Panc1 (cell line): Measurements from ENCODE around the gene KRT76. TPM values are rescaled to one million over a fixed set of nuclear protein-coding genes. Genes with fewer than 3 reads are reported as not detected.
A peak's percentile ranks its signal among the peaks of the same experiment; 100 is the strongest.

Experiments
- ATAC-seq: fragments of 200-7000 bp; cut with Tn5 transposase; 2 replicates; pipeline ENCODE4 v1.9.1; 2020; ENCODE audit warnings: mild to moderate bottlenecking, moderate library complexity
- BruUV-seq: library from RNA; stranded (reverse); fragments of 400-500 nt; replicated peaks from 2 replicates; lab custom pipeline; 2021; lab: Mats Ljungman, UMichigan
- CTCF ChIA-PET: fragments of 300-600 bp; sonication (Branson Sonifier 250); formaldehyde crosslinking; loops from one replicate; lab custom pipeline; 2022; ENCODE audit warnings: antibody characterized with exemption; lab: Charles Lee
- POLR2A ChIA-PET: fragments of 300-600 bp; sonication (Branson Sonifier 250); formaldehyde crosslinking; loops from one replicate; lab custom pipeline; 2022; ENCODE audit warnings: antibody characterized with exemption; lab: Charles Lee
- DNase-seq: peaks from one replicate; pipeline ENCODE4 v3.0.0-alpha.2; 2010; ENCODE audit warnings: low read depth, low spot score
- H3K27ac ChIP-seq: 2 replicates; pipeline ENCODE4 v1.5.1; 2011; ENCODE audit warnings: mild to moderate bottlenecking, low read length, inconsistent platforms
- H3K27me3 ChIP-seq: fragments of 200-500 bp; sonication (Bioruptor generic); 2 replicates; pipeline ENCODE4 v1.6.0; 2014; ENCODE audit warnings: low read length, inconsistent platforms; ENCODE audit not compliant: control insufficient read depth, insufficient read depth
- H3K36me3 ChIP-seq: fragments of 200-500 bp; sonication (Bioruptor generic); 2 replicates; pipeline ENCODE4 v1.5.1; 2014; ENCODE audit warnings: inconsistent platforms, mild to moderate bottlenecking, low read length, moderate library complexity; ENCODE audit not compliant: control insufficient read depth, insufficient read depth
- H3K4me1 ChIP-seq: 2 replicates; pipeline ENCODE4 v1.5.1; 2011; ENCODE audit warnings: inconsistent platforms, mild to moderate bottlenecking, low read length, moderate library complexity; ENCODE audit not compliant: control insufficient read depth, insufficient read depth
- H3K4me3 ChIP-seq, 2 experiments: 2 replicates each; pipeline ENCODE4 v1.5.1; 2011 to 2012; ENCODE audit warnings: low read depth in 2 of 2, low read length in 2 of 2, mild to moderate bottlenecking in 2 of 2, inconsistent platforms in 1 of 2, moderate library complexity in 1 of 2
- H3K9me3 ChIP-seq: fragments of 200-500 bp; sonication (Bioruptor generic); 2 replicates; pipeline ENCODE4 v1.5.1; 2014; ENCODE audit warnings: low read depth, mild to moderate bottlenecking, inconsistent platforms, low read length, moderate library complexity; ENCODE audit not compliant: control insufficient read depth, insufficient read depth
- CTCF ChIP-seq: fragments of 450-650 bp; IDR thresholded peaks from 2 replicates; pipeline ENCODE4 v1.5.1; 2017; ENCODE audit warnings: mild to moderate bottlenecking
- POLR2AphosphoS5 ChIP-seq: IDR thresholded peaks from 2 replicates; pipeline ENCODE4 v1.6.1; 2012; ENCODE audit warnings: mild to moderate bottlenecking, low read depth, low read length, moderate library complexity
- SIN3A ChIP-seq: IDR thresholded peaks from 2 replicates; pipeline ENCODE4 v1.6.1; 2012; ENCODE audit warnings: low read depth, mild to moderate bottlenecking, low read length, moderate library complexity, borderline replicate concordance; ENCODE audit not compliant: insufficient read depth
- TCF7L2 ChIP-seq: IDR thresholded peaks from 2 replicates; pipeline ENCODE4 v1.6.1; 2011; ENCODE audit warnings: mild to moderate bottlenecking, low read depth, low read length, inconsistent platforms
- in situ Hi-C: cut with HindIII; loops from 2 replicates; pipeline ENCODE4 v1.10.0; 2016; ENCODE audit warnings: low sequenced_read_pairs, low pct_unique_long_range_greater_than_20kb
- intact Hi-C: fragments of 100-400 bp; cut with micrococcal nuclease; formaldehyde crosslinking; loops from one replicate; pipeline ENCODE4 v1.10.0; 2022; ENCODE audit not compliant: unreplicated experiment
- total RNA-seq: library from RNA; stranded (reverse); gene quantifications from one replicate; pipeline ENCODE4 v1.2.1, GENCODE V29; 2021; ENCODE audit not compliant: unreplicated experiment
- TF ChIP-seq, protein P1 (sequence below), 2 experiments: IDR thresholded peaks; 2 replicates each; pipeline ENCODE4 v1.6.1; 2011 to 2012; ENCODE audit warnings: low read depth in 2 of 2, control low read depth in 1 of 2, low read length in 1 of 2, mild to moderate bottlenecking in 1 of 2, moderate library complexity in 1 of 2; ENCODE audit not compliant: insufficient read depth in 1 of 2

The KRT76 gene
- total RNA-seq, 1 experiment from 2014 or later: not detected

DNA sequence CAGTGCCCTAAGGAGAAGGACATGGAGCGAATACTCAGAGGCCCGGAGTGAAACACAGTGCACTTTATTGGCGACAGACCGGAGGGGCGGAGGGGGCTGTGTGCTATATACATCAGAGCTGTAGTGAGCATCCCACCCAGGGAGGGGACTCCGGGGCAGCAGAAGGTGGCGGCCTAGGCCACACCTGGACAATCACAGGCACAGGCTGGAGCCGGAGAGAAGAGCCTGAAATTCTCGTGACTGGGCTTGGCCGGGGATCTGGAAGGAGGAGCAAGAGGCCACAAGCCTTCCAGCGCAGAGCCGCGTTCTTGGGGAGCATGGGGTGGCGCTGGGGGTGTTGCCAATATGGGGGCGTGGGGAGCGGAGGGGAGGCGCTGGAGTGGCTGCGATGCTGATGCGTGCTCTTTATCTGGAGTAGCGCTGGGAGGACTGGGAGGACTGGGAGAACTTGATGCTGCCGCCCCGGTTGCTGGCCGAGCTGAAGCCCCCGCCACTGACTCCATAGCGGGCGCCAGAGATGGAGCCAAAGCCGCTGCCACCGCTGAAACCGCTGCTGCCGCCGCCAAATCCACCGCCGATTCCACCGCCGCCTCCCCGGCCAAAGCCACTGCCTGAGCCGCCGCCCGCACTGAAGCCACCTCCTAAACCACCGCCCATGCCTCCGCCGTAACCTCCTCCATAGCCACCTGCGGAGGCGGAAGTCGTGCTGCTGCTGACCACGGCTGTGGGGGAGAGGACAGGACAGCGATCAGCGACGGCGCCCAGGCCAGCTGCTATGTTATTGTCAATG, 12.7 kb upstream of the KRT76 start:
- ChIA-PET POLR2A (no interaction called here), CTCF (interaction anchor here (0.7 kb wide), 1 partner anchor 80 kb away, joined by 3 read pairs; no protein-coding TSS in a partner anchor)
- no peak for DNase-seq
- H3K27me3 ChIP-seq: peaks cover 5% of the 10 kb centered on the region
- H3K27ac ChIP-seq: no peak overlapping the region
- H3K9me3 ChIP-seq: no peaks in the 10 kb centered on the region
- no peak overlapping the region for H3K4me3 ChIP-seq
- no peaks in the 10 kb centered on the region for H3K36me3 ChIP-seq
- intact Hi-C loops (no loop called here), in situ Hi-C loops (no loop called here)
- ATAC-seq: peak; percentile 59; the same call in 1 of the 2 replicates
- BruUV-seq: no TSS peak
- no peaks in the 10 kb centered on the region for H3K4me1 ChIP-seq
- TF ChIP-seq SIN3A: no peak
- no peak for TF ChIP-seq POLR2AphosphoS5
- no peak for TF ChIP-seq CTCF
- no peak for TF ChIP-seq TCF7L2
- TF ChIP-seq, protein P1, sequence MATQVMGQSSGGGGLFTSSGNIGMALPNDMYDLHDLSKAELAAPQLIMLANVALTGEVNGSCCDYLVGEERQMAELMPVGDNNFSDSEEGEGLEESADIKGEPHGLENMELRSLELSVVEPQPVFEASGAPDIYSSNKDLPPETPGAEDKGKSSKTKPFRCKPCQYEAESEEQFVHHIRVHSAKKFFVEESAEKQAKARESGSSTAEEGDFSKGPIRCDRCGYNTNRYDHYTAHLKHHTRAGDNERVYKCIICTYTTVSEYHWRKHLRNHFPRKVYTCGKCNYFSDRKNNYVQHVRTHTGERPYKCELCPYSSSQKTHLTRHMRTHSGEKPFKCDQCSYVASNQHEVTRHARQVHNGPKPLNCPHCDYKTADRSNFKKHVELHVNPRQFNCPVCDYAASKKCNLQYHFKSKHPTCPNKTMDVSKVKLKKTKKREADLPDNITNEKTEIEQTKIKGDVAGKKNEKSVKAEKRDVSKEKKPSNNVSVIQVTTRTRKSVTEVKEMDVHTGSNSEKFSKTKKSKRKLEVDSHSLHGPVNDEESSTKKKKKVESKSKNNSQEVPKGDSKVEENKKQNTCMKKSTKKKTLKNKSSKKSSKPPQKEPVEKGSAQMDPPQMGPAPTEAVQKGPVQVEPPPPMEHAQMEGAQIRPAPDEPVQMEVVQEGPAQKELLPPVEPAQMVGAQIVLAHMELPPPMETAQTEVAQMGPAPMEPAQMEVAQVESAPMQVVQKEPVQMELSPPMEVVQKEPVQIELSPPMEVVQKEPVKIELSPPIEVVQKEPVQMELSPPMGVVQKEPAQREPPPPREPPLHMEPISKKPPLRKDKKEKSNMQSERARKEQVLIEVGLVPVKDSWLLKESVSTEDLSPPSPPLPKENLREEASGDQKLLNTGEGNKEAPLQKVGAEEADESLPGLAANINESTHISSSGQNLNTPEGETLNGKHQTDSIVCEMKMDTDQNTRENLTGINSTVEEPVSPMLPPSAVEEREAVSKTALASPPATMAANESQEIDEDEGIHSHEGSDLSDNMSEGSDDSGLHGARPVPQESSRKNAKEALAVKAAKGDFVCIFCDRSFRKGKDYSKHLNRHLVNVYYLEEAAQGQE (IDR thresholded peaks at IDR 0.05; ENCODE audit: insufficient read depth in 1 of 2, low read depth in 2 of 2, low read length in 1 of 2): no peak

DNA sequence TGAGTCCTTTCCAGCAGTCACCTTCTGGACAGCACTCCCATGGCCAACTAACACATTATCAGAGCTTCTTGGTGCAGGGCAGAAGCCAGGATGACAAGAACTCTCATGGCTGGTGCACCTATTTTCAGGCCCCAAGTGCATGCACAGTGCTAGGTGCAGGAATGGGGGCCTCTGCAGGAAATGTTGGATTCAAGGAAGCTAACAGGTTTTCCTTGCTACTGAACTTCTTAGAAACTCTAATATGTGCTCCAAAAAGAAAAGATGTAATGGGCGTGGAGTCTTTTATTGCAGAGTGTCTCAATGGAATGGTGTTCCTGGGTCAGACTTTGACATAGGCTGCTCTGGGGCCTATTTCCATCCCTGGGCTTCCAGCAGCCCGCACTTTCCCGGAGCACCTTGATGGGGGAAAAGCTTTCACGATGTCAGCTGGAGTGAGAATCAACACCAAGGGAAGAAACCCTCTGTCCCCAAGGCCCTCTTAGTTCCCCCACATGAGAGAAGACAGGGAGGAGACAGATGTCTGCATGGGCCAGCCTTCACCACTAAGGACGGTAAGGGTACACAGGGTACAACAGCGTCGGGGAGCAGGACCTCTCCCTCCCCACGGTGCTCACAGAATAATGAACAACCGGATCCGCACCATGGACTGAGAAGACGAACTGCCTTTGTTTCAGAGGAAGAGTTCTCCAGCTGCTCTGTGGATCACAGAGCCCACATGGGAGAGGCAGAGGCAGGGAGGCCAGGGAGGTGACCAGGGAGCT, 11.9 kb upstream of the KRT76 start:
- Histone ChIP-seq H3K27me3 (peaks cover 7% of the 10 kb centered on the region), H3K9me3 (no peaks in the 10 kb centered on the region), H3K36me3 (no peaks in the 10 kb centered on the region), H3K4me3 (no peak overlapping the region), H3K4me1 (no peaks in the 10 kb centered on the region), H3K27ac (no peak overlapping the region)
- in situ Hi-C loops: no loop called here
- CTCF ChIA-PET: interaction anchor here (0.5 to 0.7 kb wide), 3 partner anchors 81 to 209 kb away, joined by 3 to 5 read pairs (median 3); no protein-coding TSS in a partner anchor
- BruUV-seq: no TSS peak
- DNase-seq: no peak
- TF ChIP-seq CTCF (no peak), POLR2AphosphoS5 (no peak), SIN3A (no peak), TCF7L2 (no peak)
- TF ChIP-seq, protein P1 (IDR thresholded peaks at IDR 0.05; ENCODE audit: insufficient read depth in 1 of 2, low read depth in 2 of 2, low read length in 1 of 2): no peak
- POLR2A ChIA-PET: no interaction called here
- intact Hi-C loops: no loop called here
- no peak; the same call in 1 of the 2 replicates for ATAC-seq
